HG03025 (cell line): ENCODE data around the gene SLC37A2.
A peak's percentile ranks its signal among the peaks of the same experiment; 100 is the strongest.

Experiments
- ATAC-seq: cut with Tn5 transposase; IDR thresholded peaks from one replicate; pipeline ENCODE4 v1.9.1; 2021; ENCODE audit warnings: mild to moderate bottlenecking, moderate library complexity; ENCODE audit not compliant: unreplicated experiment, low FRiP score

SLC37A2 gene

DNA sequence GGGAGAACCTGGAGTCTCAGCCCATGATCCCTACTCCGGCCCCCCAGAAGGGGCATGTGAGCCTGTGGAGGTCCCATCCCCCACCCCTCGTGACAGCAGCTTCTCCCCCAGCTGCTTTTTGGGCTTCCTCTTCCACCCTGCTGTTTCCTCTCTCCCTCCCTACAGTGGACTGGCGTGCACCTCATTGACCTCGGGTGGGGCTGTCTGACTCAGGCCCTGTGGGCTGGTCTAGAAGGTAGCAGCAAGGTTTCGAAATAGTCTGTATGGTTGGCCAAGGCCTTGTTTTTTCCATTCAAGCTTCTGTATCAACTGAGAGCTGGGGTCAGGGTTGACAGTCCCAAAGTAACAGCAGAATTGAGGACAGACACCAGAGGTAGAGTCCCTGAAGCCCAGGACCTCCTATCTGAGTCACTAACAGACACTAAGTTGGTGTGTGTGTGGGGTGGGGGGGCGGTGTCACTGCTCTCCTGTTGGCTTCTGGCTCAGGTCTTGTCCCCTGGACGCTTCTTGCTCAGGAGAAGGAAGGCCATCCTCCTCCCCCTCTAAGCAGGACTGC lies 7.7 kb downstream of the SLC37A2 start:
- ATAC-seq, result peak; percentile 70

DNA sequence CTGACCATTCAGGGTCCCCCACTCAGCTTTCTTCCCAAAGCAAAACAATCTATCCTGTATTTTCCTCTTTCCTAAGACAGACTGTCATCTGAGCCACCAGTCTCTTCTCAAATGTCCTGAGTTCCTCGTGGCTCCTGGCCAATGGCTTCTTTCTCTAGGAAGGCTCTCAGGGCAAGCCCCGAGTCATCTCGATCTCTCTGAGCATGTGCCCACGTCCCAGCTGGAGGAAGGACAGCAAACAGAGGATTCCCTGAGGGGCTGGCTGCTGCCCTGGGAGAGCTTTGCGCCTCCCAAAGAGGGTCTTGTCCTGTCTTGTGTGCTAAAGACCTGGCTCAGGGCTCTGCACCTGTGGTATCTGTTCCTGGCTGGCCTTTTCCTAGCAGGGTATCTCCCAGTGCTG lies 8.3 kb downstream of the SLC37A2 start:
- no peak for ATAC-seq

DNA sequence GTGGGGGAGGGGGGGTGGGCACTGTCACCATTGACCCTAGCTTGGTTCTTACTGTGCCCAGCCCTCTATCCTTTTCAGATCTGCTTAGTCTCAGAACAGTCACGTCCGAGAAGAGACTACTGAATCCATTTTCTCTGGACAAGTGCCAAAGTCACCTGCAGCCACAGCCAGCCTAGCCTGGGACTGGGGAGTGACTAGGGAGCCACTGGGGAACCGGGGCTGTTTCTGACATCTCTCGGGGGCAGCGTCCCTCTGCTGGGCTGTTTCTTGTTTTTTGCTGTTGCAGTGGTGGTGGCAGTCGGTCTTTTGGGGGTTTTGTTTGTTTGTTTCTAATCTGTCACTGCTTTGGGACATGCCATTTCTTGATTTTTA lies 8.7 kb downstream of the SLC37A2 start:
- no peak for ATAC-seq

DNA sequence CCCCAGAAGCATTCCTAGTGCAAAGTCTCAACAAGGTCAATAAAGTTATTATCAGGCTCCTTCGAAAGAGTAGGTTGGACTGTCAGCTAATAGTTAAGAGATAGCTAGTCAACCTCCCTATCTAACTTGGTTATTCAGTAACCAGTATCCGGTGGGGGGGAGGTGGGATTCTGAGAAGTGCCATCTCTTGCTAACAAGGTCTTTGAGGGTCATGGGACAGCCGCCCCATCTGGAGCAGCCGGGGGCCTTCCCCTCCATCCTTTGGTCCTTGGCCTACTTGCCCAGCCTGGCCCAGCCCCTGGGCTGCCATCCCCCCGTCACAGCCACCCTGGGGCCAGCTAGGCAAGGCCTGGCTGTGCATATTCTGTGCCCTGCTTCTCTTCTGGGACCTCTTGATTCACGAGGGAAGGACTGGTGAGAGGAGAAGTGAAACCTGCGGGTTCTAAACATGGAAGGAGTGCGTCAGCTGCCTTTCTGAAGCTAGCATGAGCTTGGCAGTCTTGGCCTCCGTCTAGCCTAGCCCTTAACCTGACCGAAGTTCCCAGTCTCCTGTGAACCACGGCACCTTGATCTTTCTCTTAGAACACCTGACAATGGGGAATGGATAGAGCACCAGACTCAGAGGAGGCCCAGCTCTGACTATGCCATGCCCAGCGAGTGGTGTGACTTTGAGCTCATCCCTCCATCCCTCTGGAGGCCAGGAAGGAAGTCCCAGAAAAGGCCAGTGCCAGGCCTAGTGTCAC lies 9.3 kb downstream of the SLC37A2 start:
- ATAC-seq, result peak; percentile 88

DNA sequence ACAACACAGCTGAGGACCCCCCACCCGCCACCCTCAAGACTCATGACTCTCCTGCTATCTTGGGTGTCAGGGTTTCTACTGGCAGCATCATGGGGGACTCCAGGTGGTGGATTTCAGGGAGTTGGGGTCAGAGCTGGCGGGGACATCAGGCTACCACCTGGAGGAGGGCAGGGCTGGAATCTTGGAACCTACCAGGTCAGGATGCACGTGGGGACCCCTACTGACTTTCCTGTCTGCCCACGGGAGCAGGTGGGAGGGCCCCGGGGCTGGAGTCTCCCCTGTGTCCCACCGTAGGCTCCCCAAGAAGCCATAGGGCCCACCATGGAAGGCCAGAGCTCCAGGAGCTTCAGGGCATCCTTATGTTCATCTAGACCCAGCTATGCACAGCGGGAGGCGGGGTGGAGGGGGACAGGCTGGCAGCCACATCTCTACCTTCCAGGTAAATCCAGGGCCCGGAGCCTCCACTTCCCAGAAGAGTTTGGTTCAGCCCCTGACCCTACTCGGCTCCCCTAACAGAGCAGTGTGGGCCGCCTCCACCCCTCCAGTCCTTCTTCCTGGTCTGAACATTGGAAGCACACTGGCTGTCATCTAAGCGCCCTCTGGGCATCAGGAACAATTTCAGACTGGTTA lies 10.0 kb downstream of the SLC37A2 start:
- ATAC-seq, result no peak

DNA sequence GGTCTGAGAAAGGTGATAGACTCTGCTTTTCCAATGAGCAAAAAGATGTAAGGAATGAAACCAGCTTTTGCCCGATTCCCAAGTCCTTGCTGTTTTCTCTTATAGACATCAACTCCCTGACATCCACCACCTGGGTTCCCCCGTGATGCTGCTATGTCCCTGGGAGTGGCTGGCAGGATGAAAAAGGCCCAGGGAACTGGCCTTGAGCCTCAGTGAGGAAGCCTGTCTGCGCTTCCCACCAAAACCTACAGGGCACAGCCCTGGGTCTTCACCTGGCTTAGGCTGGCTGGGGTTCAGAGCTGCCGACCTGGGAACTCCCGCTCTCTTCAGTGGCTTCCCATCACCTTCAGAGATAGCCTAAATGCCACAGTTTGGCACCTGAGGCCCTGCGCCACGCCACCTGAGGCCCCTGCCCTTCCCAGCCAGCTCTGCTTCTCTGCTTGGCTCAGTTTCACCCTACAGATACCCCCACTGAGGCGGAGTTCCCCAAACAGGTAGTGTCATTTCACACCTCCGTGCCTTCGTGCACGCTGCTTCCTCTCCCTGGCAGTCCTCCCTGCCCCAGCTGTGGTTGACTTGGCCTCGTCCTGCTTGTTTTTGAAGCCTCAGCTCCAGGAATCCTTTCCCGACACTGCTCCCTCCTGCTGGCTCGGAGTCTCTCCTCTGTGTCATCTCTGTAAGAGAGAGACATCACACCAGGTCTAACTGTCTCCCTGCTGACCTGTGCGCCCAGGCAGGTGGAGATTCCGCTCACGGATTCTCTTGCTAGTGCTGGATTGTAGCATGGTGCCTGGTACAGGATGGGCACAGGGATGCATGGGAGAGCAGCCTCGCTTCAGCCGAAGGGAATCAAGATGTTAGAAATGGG lies 10.7 kb downstream of the SLC37A2 start:
- no peak for ATAC-seq

DNA sequence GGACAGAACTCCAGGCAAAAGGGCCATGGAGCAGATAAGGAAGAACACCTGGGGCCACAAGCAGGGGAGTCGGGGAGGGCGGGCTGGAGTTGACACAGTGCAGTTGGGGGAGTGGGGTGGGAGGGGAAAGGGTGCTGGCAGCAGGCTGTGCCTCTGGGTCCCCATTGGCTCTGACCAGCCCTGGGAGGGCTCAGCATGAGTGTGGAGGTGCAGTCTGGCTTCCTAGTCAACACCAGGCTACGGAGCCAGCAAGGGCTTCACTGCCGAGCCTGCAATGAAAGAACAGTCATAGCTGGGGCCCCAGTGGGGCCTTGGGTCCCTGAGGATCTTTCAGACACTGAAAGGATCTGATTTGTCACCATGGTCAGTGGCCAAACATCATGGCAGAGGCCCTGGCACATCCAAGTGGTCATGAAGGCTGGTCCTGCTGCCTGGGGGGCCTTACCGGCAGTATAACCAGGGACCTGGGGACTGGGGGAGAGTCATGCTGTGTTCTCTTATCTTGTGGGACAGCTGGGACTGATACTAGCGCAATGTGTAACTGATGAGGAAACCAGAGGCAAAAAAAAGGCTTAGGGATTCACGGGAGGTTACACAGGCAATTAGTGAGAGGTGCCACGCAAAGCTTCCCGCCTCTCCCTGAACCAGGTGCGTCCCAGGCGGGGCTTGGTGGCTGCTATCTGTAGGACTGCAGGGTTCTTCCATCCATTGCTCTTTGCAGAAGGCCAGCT lies 11.6 kb downstream of the SLC37A2 start:
- no peak for ATAC-seq

DNA sequence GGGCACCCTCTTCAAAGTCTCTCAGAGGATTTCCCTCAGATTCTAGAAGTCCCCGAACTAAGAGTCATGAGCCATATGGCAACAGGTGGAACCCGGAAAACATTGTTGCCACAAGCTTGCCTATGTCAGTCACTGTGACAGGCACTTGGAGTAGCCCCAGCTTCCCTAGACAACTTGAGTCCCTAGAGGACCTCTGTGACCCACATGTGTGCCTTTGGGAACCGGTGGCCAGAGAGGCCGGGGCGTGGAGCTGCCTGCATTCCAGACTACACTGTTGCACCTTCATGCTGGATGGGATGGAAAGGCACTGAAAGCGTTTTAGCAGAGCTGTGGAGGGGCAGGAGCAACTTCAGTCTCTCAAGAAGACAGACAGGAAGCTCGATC lies 12.1 kb downstream of the SLC37A2 start:
- no peak for ATAC-seq

DNA sequence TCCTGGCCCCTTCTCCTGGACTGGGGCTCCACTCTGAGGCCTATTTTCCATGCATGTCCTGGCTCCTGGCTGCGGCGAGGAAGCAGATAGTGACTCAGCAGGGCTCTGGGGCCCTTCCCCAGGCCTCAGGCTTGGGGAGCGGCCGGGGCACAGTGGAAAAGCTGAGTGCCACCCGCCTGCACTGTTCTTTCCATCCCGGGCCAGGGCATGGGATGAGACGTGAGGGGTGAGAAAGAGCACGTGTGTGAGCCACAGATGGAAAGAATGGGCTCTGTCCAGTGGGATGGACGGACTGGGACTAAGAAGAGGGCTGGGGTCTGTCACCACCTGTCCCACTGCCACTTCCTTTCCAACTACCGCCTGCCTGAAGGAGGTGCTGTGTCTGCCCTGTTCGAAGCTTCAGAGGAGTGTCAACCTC lies 12.8 kb downstream of the SLC37A2 start:
- no peak for ATAC-seq

DNA sequence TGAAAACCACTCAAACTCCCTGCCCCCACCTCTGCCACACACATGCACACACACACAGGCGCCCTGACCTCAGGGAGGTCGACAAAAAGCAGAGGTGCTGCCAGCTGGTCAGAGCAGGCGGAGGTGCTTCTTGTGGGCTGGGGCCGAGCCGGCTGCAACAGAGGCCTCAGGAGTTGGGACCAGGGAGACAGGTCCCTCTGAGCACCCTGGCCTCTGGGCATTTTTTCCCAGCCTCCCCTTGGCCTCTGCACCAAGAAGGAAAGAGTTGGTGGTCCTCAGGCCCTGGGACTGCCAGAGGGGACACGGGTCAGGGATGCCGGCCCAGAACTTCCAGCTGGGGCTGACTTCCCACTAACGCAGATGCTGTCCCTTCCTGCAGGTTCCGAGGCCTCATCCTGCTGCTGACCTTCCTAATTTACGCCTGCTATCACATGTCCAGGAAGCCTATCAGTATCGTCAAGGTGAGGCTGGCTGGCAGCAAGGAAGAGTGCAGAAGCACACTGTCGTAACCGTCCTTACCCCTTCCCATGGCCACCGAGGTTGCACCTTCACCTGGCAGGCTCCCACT lies 13.4 kb downstream of the SLC37A2 start:
- ATAC-seq, result no peak

DNA sequence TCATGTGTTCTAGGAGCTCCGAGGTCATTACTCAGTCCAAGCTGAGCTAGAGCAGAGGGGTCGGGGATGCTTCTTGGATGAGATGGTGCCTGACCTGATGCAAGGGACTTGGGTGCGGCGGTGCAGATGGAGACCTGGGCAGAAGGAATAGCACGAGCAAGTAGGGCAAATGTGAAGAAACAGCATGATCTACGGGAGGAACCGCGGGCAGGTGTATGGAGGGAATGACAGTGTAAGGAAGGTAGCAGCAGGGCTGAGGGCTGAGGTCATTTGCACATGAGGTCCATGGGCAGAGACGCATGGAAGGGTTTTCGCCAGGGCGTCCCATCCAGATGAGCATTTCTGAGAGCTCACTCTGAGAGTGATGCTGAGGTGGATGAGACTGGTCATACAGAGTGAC lies 14.9 kb downstream of the SLC37A2 start:
- ATAC-seq, result no peak

DNA sequence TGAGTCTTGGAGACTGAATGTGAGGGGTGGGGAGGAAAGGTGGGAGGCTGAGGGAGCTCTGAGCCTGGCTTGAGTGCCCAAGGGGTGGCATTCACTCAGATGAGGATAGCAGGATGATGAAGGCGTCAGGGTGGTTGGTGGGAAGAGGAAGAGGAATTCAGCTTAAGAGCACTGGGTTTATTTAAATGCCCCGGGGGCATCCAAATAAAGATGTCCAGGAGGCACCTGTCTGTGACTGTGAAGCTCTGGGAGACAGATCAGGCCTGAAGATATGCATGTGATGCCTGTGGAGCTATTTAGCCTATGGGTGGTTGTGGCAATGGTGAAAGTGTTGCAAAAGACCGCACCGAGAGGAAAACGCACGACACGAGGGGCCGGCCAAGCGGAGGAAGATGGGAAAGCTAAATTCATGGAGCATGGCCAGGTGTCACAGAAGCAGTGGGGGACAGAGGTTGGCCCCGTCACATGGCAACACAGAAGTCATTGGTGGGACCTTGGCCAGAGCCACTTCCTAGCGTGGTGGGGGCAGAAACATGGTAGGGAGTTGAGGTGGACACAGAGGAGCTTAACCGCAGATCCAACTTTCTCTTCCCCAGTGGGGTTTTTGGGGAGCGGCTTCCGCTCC lies 15.5 kb downstream of the SLC37A2 start:
- ATAC-seq, result no peak

DNA sequence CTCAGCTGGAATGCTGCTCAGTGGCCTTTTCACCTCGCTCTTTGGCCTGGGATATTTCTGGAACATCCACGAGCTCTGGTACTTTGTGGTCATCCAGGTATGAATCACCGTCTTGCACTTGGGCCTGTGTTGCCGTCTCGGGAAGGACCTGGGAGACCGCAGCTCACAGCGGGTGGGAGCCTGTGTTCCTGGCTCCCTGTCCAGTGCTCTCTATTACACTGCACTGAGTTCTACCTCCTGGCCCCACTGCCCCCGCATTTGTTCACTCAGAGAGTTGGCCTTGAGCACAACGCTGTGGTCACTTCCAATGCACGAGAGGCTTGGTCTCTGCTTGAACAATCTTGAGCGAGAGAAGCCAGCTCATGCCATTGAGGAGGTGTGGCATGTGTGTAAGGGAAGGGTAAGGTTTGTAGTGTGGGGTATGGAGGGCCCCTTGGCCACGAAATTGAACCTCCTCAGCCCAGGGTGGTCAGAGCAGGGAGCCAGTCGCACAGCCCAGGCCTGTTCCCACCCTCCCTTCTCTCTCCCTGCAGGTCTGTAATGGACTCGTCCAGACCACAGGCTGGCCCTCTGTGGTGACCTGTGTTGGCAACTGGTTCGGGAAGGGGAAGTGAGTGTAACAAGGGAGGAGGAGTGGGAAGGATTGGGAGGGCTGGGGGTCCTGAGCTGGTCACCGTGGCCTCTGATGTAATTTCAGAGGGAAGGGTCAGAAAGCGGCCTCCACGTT lies 16.2 kb downstream of the SLC37A2 start:
- no peak for ATAC-seq

DNA sequence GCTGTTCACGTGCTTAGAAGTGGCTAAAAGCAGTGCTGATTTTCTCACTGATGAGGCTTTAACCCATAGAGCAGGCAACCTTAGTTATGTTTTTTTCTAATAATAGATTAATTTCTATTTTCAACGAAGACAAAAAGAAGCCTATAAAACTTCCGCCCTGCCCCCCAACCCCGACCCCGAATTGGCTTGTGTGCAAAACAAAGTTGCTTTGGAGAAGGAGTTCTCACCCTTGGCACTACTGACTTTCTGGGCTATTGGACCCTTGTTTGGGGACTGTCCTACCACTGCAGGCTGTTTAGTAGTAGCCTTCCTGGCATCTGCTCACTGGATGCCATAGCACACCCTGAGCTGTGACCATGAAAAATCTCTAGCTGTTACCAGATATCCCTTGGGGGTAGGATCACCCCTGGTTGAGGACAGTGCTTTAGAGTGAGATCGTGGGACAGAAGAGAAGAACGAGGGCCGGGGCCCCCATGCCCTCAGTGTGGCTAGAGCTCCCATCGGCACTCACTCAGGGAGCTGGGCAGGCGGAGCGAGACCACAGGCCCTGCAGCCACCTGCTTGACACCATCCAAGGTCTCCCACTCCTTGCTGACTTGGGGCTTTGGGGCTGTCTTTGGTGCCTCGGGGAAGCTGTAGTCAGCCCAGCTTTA lies 16.9 kb downstream of the SLC37A2 start:
- no peak for ATAC-seq

DNA sequence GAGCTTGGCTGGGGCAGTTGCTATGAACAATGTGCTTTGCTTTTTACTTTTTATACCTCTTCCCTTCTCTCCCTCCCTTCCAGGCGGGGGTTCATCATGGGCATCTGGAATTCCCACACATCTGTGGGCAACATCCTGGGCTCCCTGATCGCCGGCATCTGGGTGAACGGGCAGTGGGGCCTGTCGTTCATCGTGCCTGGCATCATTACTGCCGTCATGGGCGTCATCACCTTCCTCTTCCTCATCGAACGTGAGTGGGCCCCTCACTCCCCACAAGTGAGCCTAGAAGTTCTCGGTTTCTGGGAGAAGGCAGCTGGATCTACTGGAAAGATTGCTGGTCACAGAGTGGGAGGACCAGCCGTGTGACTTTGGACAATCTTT lies 17.4 kb downstream of the SLC37A2 start:
- ATAC-seq, result no peak

DNA sequence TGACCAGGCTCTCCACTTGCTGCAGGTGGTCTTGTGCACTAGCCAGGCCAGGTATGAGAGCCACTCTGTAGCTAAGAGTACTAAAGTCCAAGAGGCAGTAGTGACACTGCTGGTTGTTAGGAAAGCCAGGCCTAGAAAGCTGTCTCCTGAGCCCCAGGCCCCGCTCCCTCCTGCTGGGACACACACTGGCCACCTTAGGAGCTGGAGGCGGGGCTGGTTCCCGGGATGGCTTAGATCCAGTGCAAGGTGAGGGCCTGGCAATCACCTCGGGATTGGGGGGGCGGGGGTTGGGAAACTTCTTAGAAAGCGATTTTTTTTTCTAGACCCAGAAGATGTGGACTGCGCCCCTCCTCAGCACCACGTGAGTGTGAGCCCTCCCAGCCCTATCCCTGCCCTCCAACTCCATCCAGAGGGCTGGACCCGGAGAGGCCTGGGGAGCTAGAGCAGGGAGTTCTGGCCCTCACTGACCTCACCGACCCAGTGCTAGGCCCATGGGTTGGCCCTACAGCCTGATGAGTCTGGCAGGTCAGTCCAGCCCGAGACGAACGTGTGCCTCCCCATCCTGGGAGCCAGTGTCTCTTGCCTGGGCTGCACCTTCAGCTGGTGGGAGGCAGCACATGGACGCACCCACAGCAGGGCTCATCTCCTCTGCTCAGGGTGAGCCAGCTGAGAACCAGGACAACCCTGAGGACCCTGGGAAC lies 18.1 kb downstream of the SLC37A2 start:
- ATAC-seq, result no peak

DNA sequence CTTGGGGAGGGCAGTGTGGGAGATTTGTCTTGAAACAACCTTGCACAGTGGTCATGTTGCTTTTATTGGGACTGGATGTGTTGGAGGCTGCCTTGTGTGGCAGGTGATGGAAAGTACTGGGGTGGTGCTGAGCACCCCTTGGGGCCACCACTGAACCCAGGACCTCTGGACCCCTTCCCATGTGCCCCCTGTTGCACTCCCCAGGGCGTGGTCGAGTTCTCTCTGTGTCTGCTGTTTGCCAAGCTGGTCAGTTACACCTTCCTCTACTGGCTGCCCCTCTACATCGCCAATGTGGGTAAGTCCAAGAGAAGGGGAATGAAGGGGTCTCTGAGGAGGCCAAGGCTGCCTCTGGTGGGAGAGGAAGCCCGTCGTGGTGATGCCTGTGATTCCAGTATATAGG lies 18.9 kb downstream of the SLC37A2 start:
- ATAC-seq, result no peak
